Fibroblast of lung (primary cell): ENCODE data around the gene MEMO1. TPM values are rescaled to one million over a fixed set of nuclear protein-coding genes. Genes with fewer than 3 reads are reported as not detected.
"Not testable (repeated sequence)": the region's sequence is repeated elsewhere in the genome, so short reads cannot be mapped to it uniquely, and the experiment has no call there.

Experiments used
- DNase-seq, 2 donors: peaks; one replicate each; pipeline versions ENCODE4 v3.0.0 to v3.0.0-alpha.2; 2010; ENCODE audit warnings: low read depth in 2 of 2
- H2AFZ ChIP-seq: 2 replicates; pipeline ENCODE4 v1.5.1; 2012; ENCODE audit warnings: low read length, control low read depth, inconsistent platforms
- H3K27ac ChIP-seq: 2 replicates; pipeline ENCODE4 v1.5.1; 2011; ENCODE audit warnings: low read length, control low read depth; ENCODE audit not compliant: insufficient read depth
- H3K27me3 ChIP-seq: 2 replicates; pipeline ENCODE4 v1.5.1; 2011; ENCODE audit warnings: mild to moderate bottlenecking, low read length; ENCODE audit not compliant: control insufficient read depth, insufficient read depth
- H3K36me3 ChIP-seq: 2 replicates; pipeline ENCODE4 v1.5.1; 2011; ENCODE audit warnings: low read length; ENCODE audit not compliant: control insufficient read depth, insufficient read depth
- H3K4me1 ChIP-seq: 2 replicates; pipeline ENCODE4 v1.5.1; 2011; ENCODE audit warnings: low read length; ENCODE audit not compliant: control insufficient read depth, insufficient read depth; ENCODE audit errors: extremely low read depth
- H3K4me2 ChIP-seq: 2 replicates; pipeline ENCODE4 v1.5.1; 2011; ENCODE audit warnings: low read length, control low read depth; ENCODE audit not compliant: insufficient read depth; ENCODE audit errors: extremely low read depth
- H3K4me3 ChIP-seq, 4 experiments: fragments of 200-600 bp in 1 of 4; sonication (generic) in 1 of 4; replicated peaks in 1 of 4; 2 replicates each; pipeline ENCODE4 v1.5.1; 2011 to 2016; ENCODE audit warnings: low read length in 4 of 4, low read depth in 3 of 4, mild to moderate bottlenecking in 3 of 4, control low read depth in 2 of 4, inconsistent platforms in 1 of 4, mixed read lengths in 1 of 4; ENCODE audit not compliant: insufficient read depth in 1 of 4; ENCODE audit errors: control extremely low read depth in 1 of 4
- H3K79me2 ChIP-seq: 2 replicates; pipeline ENCODE4 v1.5.1; 2012; ENCODE audit warnings: mild to moderate bottlenecking, low read length, inconsistent platforms; ENCODE audit not compliant: control insufficient read depth, insufficient read depth
- H3K9ac ChIP-seq: 2 replicates; pipeline ENCODE4 v1.5.1; 2011; ENCODE audit warnings: mild to moderate bottlenecking, low read length, control low read depth; ENCODE audit not compliant: insufficient read depth
- H3K9me3 ChIP-seq: 2 replicates; pipeline ENCODE4 v1.5.1; 2012; ENCODE audit warnings: low read depth, low read length; ENCODE audit not compliant: control insufficient read depth, insufficient read depth
- H4K20me1 ChIP-seq: 2 replicates; pipeline ENCODE4 v1.5.1; 2011; ENCODE audit warnings: low read length; ENCODE audit not compliant: control insufficient read depth, insufficient read depth; ENCODE audit errors: extremely low read depth
- CTCF ChIP-seq, 2 donors: IDR thresholded peaks in 1 of 2; conservative IDR thresholded peaks in 1 of 2; 1 replicate in 1 of 2; 2 replicates in 1 of 2; pipeline ENCODE4 v1.5.1; 2011 to 2012; ENCODE audit warnings: low read length in 2 of 2, control low read depth in 1 of 2, inconsistent platforms in 1 of 2, low read depth in 1 of 2, mild to moderate bottlenecking in 1 of 2
- EZH2 ChIP-seq: IDR thresholded peaks from 2 replicates; pipeline ENCODE4 v1.5.1; 2012; ENCODE audit warnings: low read length, control low read depth, mild to moderate bottlenecking; ENCODE audit errors: missing control alignments
- polyA minus RNA-seq: library from RNA; depleted of rRNA, polyadenylated mRNA; stranded (reverse); fragments of >200 nt; gene quantifications from 2 replicates; pipeline ENCODE4 v1.2.3, GENCODE V29; 2011; ENCODE audit warnings: low replicate concordance
- polyA plus RNA-seq, 2 donors: library from polyadenylated mRNA; depleted of rRNA in 1 of 2; stranded (reverse) in 1 of 2; unstranded in 1 of 2; fragments of >200 nt; gene quantifications; 2 replicates each; pipeline ENCODE4 v1.2.1, GENCODE V29; 2011 to 2012; ENCODE audit warnings: missing spikeins in 1 of 2
- total RNA-seq: library from RNA; depleted of rRNA; stranded (reverse); fragments of >200 nt; gene quantifications from 2 replicates; pipeline ENCODE4 v1.2.1, GENCODE V29; 2014

MEMO1 gene
- total RNA-seq (26.7 and 34.0 TPM in 2 replicates), polyA plus RNA-seq (64.2 and 76.1 TPM in 2 replicates), polyA minus RNA-seq (12.3 and 21.6 TPM in 2 replicates)
- 42.3 and 49.7 TPM in 2 replicates for polyA plus RNA-seq (2012)

GRCh38 chr2:32010670-32011484, at the start of gene MEMO1:
Gene MEMO1, minus strand, starts transcription at chr2:32011008. Its CDS starts 761 bp downstream, at chr2:32010247.
- peak; percentile 93 to 95 for DNase-seq
- Histone ChIP-seq H3K4me1 (peaks cover 7% of the 10 kb centered on the region), H3K9me3 (no peaks in the 10 kb centered on the region), H3K27ac (peak within 1 kb of the TSS; percentile 70), H3K4me2 (peak within 1 kb of the TSS; percentile 96), H3K36me3 (no peaks in the 10 kb centered on the region), H2AFZ (peak within 1 kb of the TSS; percentile 94), H3K4me3 (peak within 1 kb of the TSS; percentile 58 to 93 (median 90)), H4K20me1 (no peaks in the 10 kb centered on the region), H3K27me3 (no peaks in the 10 kb centered on the region), H3K9ac (peak within 1 kb of the TSS; percentile 69), H3K79me2 (peaks cover 39% of the 10 kb centered on the region)
- TF ChIP-seq EZH2 (no peak), CTCF (conservative IDR thresholded peaks at IDR 0.05 in 1 of 2, IDR thresholded peaks at IDR 0.05 in 1 of 2; ENCODE audit: low read depth in 1 of 2, low read length in 2 of 2) (no peak)

DNA sequence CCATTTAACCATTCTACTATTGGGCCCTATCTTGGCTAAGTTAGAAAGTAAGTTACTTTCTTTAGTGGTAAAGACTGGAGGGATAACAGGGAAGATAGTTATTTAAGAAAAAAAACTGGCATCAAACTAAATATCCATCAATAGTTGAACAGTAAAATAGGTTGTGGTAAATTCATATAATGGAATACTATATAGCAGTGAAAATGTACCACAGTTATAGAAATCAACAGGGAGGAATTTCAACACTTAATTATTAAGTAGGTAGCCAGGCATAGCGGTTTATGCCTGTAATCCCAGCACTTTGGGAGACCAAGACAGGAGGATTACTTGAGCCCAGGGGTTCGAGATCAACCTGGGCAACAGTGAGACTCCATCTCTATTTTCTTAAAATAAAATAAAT, 49.5 kb upstream of the MEMO1 start:
- no peak overlapping the region for H3K4me2 ChIP-seq
- H3K27ac ChIP-seq: no peak overlapping the region
- H2AFZ ChIP-seq: no peak overlapping the region
- no peak overlapping the region for H3K4me3 ChIP-seq
- DNase-seq: no peak
- H3K9me3 ChIP-seq: no peaks in the 10 kb centered on the region
- H3K4me1 ChIP-seq: no peaks in the 10 kb centered on the region
- TF ChIP-seq EZH2 (no peak), CTCF (conservative IDR thresholded peaks at IDR 0.05 in 1 of 2, IDR thresholded peaks at IDR 0.05 in 1 of 2; ENCODE audit: low read depth in 1 of 2, low read length in 2 of 2) (no peak)
- no peaks in the 10 kb centered on the region for H3K27me3 ChIP-seq
- peaks cover 1% of the 10 kb centered on the region for H3K79me2 ChIP-seq
- H3K9ac ChIP-seq: no peak overlapping the region
- no peaks in the 10 kb centered on the region for H3K36me3 ChIP-seq
- H4K20me1 ChIP-seq: no peaks in the 10 kb centered on the region

- no peaks in the 10 kb centered on the region for H3K9me3 ChIP-seq
- no peaks in the 10 kb centered on the region for H4K20me1 ChIP-seq
- TF ChIP-seq EZH2: no peak
- no peak for TF ChIP-seq CTCF (conservative IDR thresholded peaks at IDR 0.05 in 1 of 2, IDR thresholded peaks at IDR 0.05 in 1 of 2; ENCODE audit: low read depth in 1 of 2, low read length in 2 of 2)
- no peak overlapping the region for H3K4me3 ChIP-seq
- H3K4me2 ChIP-seq: no peak overlapping the region
- no peak overlapping the region for H2AFZ ChIP-seq
- no peaks in the 10 kb centered on the region for H3K4me1 ChIP-seq
- DNase-seq: peak; percentile 12 to 39
- no peaks in the 10 kb centered on the region for H3K27me3 ChIP-seq
- H3K36me3 ChIP-seq: no peaks in the 10 kb centered on the region
- no peak overlapping the region for H3K9ac ChIP-seq
- no peak overlapping the region for H3K27ac ChIP-seq
- no peaks in the 10 kb centered on the region for H3K79me2 ChIP-seq
Measured at GRCh38 chr2:32058130-32058529, 47.3 kb upstream of the MEMO1 start.

DNA sequence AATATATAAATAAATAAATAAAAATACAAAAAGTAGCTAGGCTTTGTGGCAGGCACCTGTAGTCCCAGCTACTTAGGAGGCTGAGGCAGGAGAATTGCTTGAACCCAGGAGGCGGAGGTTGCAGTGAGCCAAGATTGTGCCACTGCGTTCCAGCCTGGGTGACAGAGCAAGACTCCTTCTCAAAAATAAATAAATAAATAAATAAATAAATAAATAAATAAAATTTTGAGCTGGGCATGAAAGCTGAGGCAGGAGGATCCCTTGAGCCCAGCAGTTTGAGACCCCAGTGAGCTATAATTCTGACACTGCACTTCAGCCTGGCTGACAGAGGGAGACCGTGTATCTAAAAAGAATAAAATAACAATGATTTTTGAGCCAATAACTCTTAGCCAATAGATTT, 43.8 kb upstream of the MEMO1 start:
- not testable (repeated sequence) for H3K4me2 ChIP-seq, H3K4me1 ChIP-seq, H3K36me3 ChIP-seq, H2AFZ ChIP-seq, H3K27ac ChIP-seq, H3K4me3 ChIP-seq, H3K79me2 ChIP-seq, H3K27me3 ChIP-seq, H3K9me3 ChIP-seq, H3K9ac ChIP-seq, H4K20me1 ChIP-seq, DNase-seq
